Measurements from ENCODE around the gene COPS3. TPM values are rescaled to one million over a fixed set of nuclear protein-coding genes. Genes with fewer than 3 reads are reported as not detected.

The COPS3 gene
- total RNA-seq, 1 donor from 2014 or later: 89.2 TPM

- H3K4me1 ChIP-seq (ENCODE audit: control insufficient read depth in 3 of 3, insufficient read depth in 3 of 3, low read length in 3 of 3): no peaks in the 10 kb centered on the region
- H3K9me3 ChIP-seq (ENCODE audit: control insufficient read depth in 3 of 3, low read length in 3 of 3): no peaks in the 10 kb centered on the region
- no peak overlapping the region for H3K9ac ChIP-seq (ENCODE audit: low read depth in 1 of 3, low read length in 3 of 3)
- H3K27me3 ChIP-seq (ENCODE audit: control insufficient read depth in 3 of 3, insufficient read depth in 3 of 3, low read length in 3 of 3): no peaks in the 10 kb centered on the region
- H3K27ac ChIP-seq (ENCODE audit: low read depth, low read length): no peak overlapping the region
- H3K4me3 ChIP-seq (ENCODE audit: low read length in 3 of 3): no peak overlapping the region
- H3K36me3 ChIP-seq (ENCODE audit: control insufficient read depth in 3 of 3, insufficient read depth in 3 of 3, low read length in 3 of 3): peaks cover 38 to 47% (median 42%) of the 10 kb centered on the region in 3 donors
Observed at GRCh38 chr17:17246879-17247278, 34.2 kb downstream of the COPS3 start.

GRCh38 chr17:17243163-17243562 lies 37.9 kb downstream of the COPS3 start:
- Histone ChIP-seq H3K27me3 (ENCODE audit: control insufficient read depth in 3 of 3, insufficient read depth in 3 of 3, low read length in 3 of 3) (no peaks in the 10 kb centered on the region), H3K9ac (ENCODE audit: low read depth in 1 of 3, low read length in 3 of 3) (no peak overlapping the region), H3K4me1 (ENCODE audit: control insufficient read depth in 3 of 3, insufficient read depth in 3 of 3, low read length in 3 of 3) (peaks cover 0 to under 1% (median 0%) of the 10 kb centered on the region in 3 donors), H3K9me3 (ENCODE audit: control insufficient read depth in 3 of 3, low read length in 3 of 3) (no peaks in the 10 kb centered on the region), H3K36me3 (ENCODE audit: control insufficient read depth in 3 of 3, insufficient read depth in 3 of 3, low read length in 3 of 3) (peaks cover 21 to 27% (median 24%) of the 10 kb centered on the region in 3 donors), H3K4me3 (ENCODE audit: low read length in 3 of 3) (no peak overlapping the region), H3K27ac (ENCODE audit: low read depth, low read length) (no peak overlapping the region)

GRCh38 chr17:17242246-17242645 lies 38.8 kb downstream of the COPS3 start:
- Histone ChIP-seq H3K27ac (ENCODE audit: low read depth, low read length) (no peak overlapping the region), H3K27me3 (ENCODE audit: control insufficient read depth in 3 of 3, insufficient read depth in 3 of 3, low read length in 3 of 3) (no peaks in the 10 kb centered on the region), H3K4me3 (ENCODE audit: low read length in 3 of 3) (no peak overlapping the region), H3K9me3 (ENCODE audit: control insufficient read depth in 3 of 3, low read length in 3 of 3) (no peaks in the 10 kb centered on the region), H3K36me3 (ENCODE audit: control insufficient read depth in 3 of 3, insufficient read depth in 3 of 3, low read length in 3 of 3) (peaks cover 12 to 18% (median 16%) of the 10 kb centered on the region in 3 donors), H3K9ac (ENCODE audit: low read depth in 1 of 3, low read length in 3 of 3) (no peak overlapping the region), H3K4me1 (ENCODE audit: control insufficient read depth in 3 of 3, insufficient read depth in 3 of 3, low read length in 3 of 3) (peaks cover 0 to 2% (median 0%) of the 10 kb centered on the region in 3 donors)

GRCh38 chr17:17241656-17242055 lies 39.4 kb downstream of the COPS3 start:
- H3K4me1 ChIP-seq (ENCODE audit: control insufficient read depth in 3 of 3, insufficient read depth in 3 of 3, low read length in 3 of 3): peaks cover 0 to 2% (median 0%) of the 10 kb centered on the region in 3 donors
- no peak overlapping the region for H3K4me3 ChIP-seq (ENCODE audit: low read length in 3 of 3)
- H3K9ac ChIP-seq (ENCODE audit: low read depth in 1 of 3, low read length in 3 of 3): no peak overlapping the region
- H3K27me3 ChIP-seq (ENCODE audit: control insufficient read depth in 3 of 3, insufficient read depth in 3 of 3, low read length in 3 of 3): no peaks in the 10 kb centered on the region
- no peaks in the 10 kb centered on the region for H3K9me3 ChIP-seq (ENCODE audit: control insufficient read depth in 3 of 3, low read length in 3 of 3)
- peaks cover 8 to 12% (median 10%) of the 10 kb centered on the region in 3 donors for H3K36me3 ChIP-seq (ENCODE audit: control insufficient read depth in 3 of 3, insufficient read depth in 3 of 3, low read length in 3 of 3)
- no peak overlapping the region for H3K27ac ChIP-seq (ENCODE audit: low read depth, low read length)

- H3K27ac ChIP-seq (ENCODE audit: low read depth, low read length): no peak overlapping the region
- no peak overlapping the region for H3K4me3 ChIP-seq (ENCODE audit: low read length in 3 of 3)
- H3K9me3 ChIP-seq (ENCODE audit: control insufficient read depth in 3 of 3, low read length in 3 of 3): no peaks in the 10 kb centered on the region
- no peaks in the 10 kb centered on the region for H3K27me3 ChIP-seq (ENCODE audit: control insufficient read depth in 3 of 3, insufficient read depth in 3 of 3, low read length in 3 of 3)
- H3K4me1 ChIP-seq (ENCODE audit: control insufficient read depth in 3 of 3, insufficient read depth in 3 of 3, low read length in 3 of 3): peaks cover 12 to 17% (median 16%) of the 10 kb centered on the region in 3 donors
- H3K9ac ChIP-seq (ENCODE audit: low read depth in 1 of 3, low read length in 3 of 3): no peak overlapping the region
- peaks cover 0 to 5% (median 0%) of the 10 kb centered on the region in 3 donors for H3K36me3 ChIP-seq (ENCODE audit: control insufficient read depth in 3 of 3, insufficient read depth in 3 of 3, low read length in 3 of 3)
Observed at GRCh38 chr17:17239832-17240231, 41.2 kb downstream of the COPS3 start.

GRCh38 chr17:17237026-17237799 lies 43.8 kb downstream of the COPS3 start, which contains the start of gene FLCN:
FLCN (minus strand) TSS chr17:17237168; CDS start chr17:17228137, 9,031 bp downstream.
- H3K4me3 ChIP-seq (ENCODE audit: low read length in 3 of 3): peak within 1 kb of the TSS; percentile 92 to 98 (median 98)
- peaks cover 4 to 10% (median 5%) of the 10 kb centered on the region in 3 donors for H3K36me3 ChIP-seq (ENCODE audit: control insufficient read depth in 3 of 3, insufficient read depth in 3 of 3, low read length in 3 of 3)
- peaks cover 21 to 29% (median 22%) of the 10 kb centered on the region in 3 donors for H3K4me1 ChIP-seq (ENCODE audit: control insufficient read depth in 3 of 3, insufficient read depth in 3 of 3, low read length in 3 of 3)
- peak within 1 kb of the TSS; percentile 99 to 100 (median 99) for H3K9ac ChIP-seq (ENCODE audit: low read depth in 1 of 3, low read length in 3 of 3)
- H3K27me3 ChIP-seq (ENCODE audit: control insufficient read depth in 3 of 3, insufficient read depth in 3 of 3, low read length in 3 of 3): no peaks in the 10 kb centered on the region
- no peaks in the 10 kb centered on the region for H3K9me3 ChIP-seq (ENCODE audit: control insufficient read depth in 3 of 3, low read length in 3 of 3)
- H3K27ac ChIP-seq (ENCODE audit: low read depth, low read length): peak within 1 kb of the TSS; percentile 99

GRCh38 chr17:17236295-17237025 lies 44.6 kb downstream of the COPS3 start:
- Histone ChIP-seq H3K27me3 (ENCODE audit: control insufficient read depth in 3 of 3, insufficient read depth in 3 of 3, low read length in 3 of 3) (no peaks in the 10 kb centered on the region), H3K36me3 (ENCODE audit: control insufficient read depth in 3 of 3, insufficient read depth in 3 of 3, low read length in 3 of 3) (peaks cover 10 to 17% (median 13%) of the 10 kb centered on the region in 3 donors), H3K4me3 (ENCODE audit: low read length in 3 of 3) (peak overlapping the region; percentile 92 to 98 (median 98)), H3K9ac (ENCODE audit: low read depth in 1 of 3, low read length in 3 of 3) (peak overlapping the region; percentile 99 to 100 (median 99)), H3K9me3 (ENCODE audit: control insufficient read depth in 3 of 3, low read length in 3 of 3) (no peaks in the 10 kb centered on the region), H3K27ac (ENCODE audit: low read depth, low read length) (peak overlapping the region; percentile 99), H3K4me1 (ENCODE audit: control insufficient read depth in 3 of 3, insufficient read depth in 3 of 3, low read length in 3 of 3) (peaks cover 22 to 32% (median 27%) of the 10 kb centered on the region in 3 donors)

GRCh38 chr17:17235212-17236174 lies 45.6 kb downstream of the COPS3 start:
- Histone ChIP-seq H3K4me1 (ENCODE audit: control insufficient read depth in 3 of 3, insufficient read depth in 3 of 3, low read length in 3 of 3) (peaks cover 22 to 32% (median 27%) of the 10 kb centered on the region in 3 donors), H3K9ac (ENCODE audit: low read depth in 1 of 3, low read length in 3 of 3) (peak overlapping the region; percentile 99 to 100 (median 99)), H3K9me3 (ENCODE audit: control insufficient read depth in 3 of 3, low read length in 3 of 3) (no peaks in the 10 kb centered on the region), H3K27me3 (ENCODE audit: control insufficient read depth in 3 of 3, insufficient read depth in 3 of 3, low read length in 3 of 3) (no peaks in the 10 kb centered on the region), H3K4me3 (ENCODE audit: low read length in 3 of 3) (peak overlapping the region; percentile 92 to 98 (median 98)), H3K27ac (ENCODE audit: low read depth, low read length) (peak overlapping the region; percentile 99), H3K36me3 (ENCODE audit: control insufficient read depth in 3 of 3, insufficient read depth in 3 of 3, low read length in 3 of 3) (peaks cover 15 to 25% (median 23%) of the 10 kb centered on the region in 3 donors)

- H3K27ac ChIP-seq (ENCODE audit: low read depth, low read length): no peak overlapping the region
- H3K4me3 ChIP-seq (ENCODE audit: low read length in 3 of 3): no peak overlapping the region
- no peaks in the 10 kb centered on the region for H3K9me3 ChIP-seq (ENCODE audit: control insufficient read depth in 3 of 3, low read length in 3 of 3)
- H3K9ac ChIP-seq (ENCODE audit: low read depth in 1 of 3, low read length in 3 of 3): peak overlapping the region in 1 of 3 donors; percentile 2
- peaks cover 38 to 59% (median 54%) of the 10 kb centered on the region in 3 donors for H3K4me1 ChIP-seq (ENCODE audit: control insufficient read depth in 3 of 3, insufficient read depth in 3 of 3, low read length in 3 of 3)
- H3K36me3 ChIP-seq (ENCODE audit: control insufficient read depth in 3 of 3, insufficient read depth in 3 of 3, low read length in 3 of 3): peaks cover 45 to 53% (median 48%) of the 10 kb centered on the region in 3 donors
- H3K27me3 ChIP-seq (ENCODE audit: control insufficient read depth in 3 of 3, insufficient read depth in 3 of 3, low read length in 3 of 3): no peaks in the 10 kb centered on the region
Observed at GRCh38 chr17:17232303-17232621, 48.8 kb downstream of the COPS3 start.

Data from skeletal muscle tissue (tissue), 4 donors.